Colonic mucosa (tissue), 4 donors: ENCODE data around the gene RAB21. TPM values are rescaled to one million over a fixed set of nuclear protein-coding genes. Genes with fewer than 3 reads are reported as not detected.

Source experiments
- DNase-seq: peaks from one replicate; pipeline ENCODE4 v3.0.0-alpha.2; 2020
- H3K27ac ChIP-seq: fragments of 200-600 bp; one replicate; pipeline ENCODE4 v1.8.0; 2021
- H3K27me3 ChIP-seq: fragments of 200-600 bp; one replicate; pipeline ENCODE4 v1.8.0; 2021
- H3K36me3 ChIP-seq: fragments of 200-600 bp; one replicate; pipeline ENCODE4 v1.8.0; 2021
- H3K4me1 ChIP-seq: fragments of 200-600 bp; one replicate; pipeline ENCODE4 v1.8.0; 2021; ENCODE audit warnings: mild to moderate bottlenecking
- H3K4me3 ChIP-seq: fragments of 200-600 bp; one replicate; pipeline ENCODE4 v1.8.0; 2021
- H3K9ac ChIP-seq, 2 donors: one replicate each; pipeline ENCODE4 v1.7.0; 2013; ENCODE audit warnings: control low read depth in 2 of 2, low read depth in 2 of 2, low read length in 2 of 2
- H3K9me3 ChIP-seq: fragments of 200-600 bp; one replicate; pipeline ENCODE4 v1.8.0; 2021
- CTCF ChIP-seq: fragments of 200-600 bp; IDR thresholded peaks from one replicate; pipeline ENCODE4 v1.8.0; 2022; ENCODE audit warnings: antibody characterized with exemption, mild to moderate bottlenecking
- intact Hi-C: fragments of 100-400 bp; cut with DNase I; formaldehyde crosslinking; loops from one replicate; pipeline ENCODE4 v1.14.1; 2022
- total RNA-seq, 2 donors: library from RNA; stranded (reverse); fragmentation: NEBNext Ultra II Directional in 1 of 2; extraction: Animal tissue kit (Norgen Biotek cat#: 25700) in 1 of 2; gene quantifications; one replicate each; pipeline ENCODE4 v1.2.1, GENCODE V29; 2021
- donor health status: healthy.
- donor health status: DM: no; HTN: no; CAD: no.
- donor health status: DM: no; HTN: no; CAD: no.

Gene RAB21
- 10 to 100 TPM; 52.5 to 75.1 TPM for total RNA-seq

GRCh38 chr12:71754461-71755145 lies at the start of gene RAB21:
Gene RAB21, plus strand, starts transcription at chr12:71754863. Its CDS starts 267 bp downstream, at chr12:71755130.
- H3K4me3 ChIP-seq = peak within 1 kb of the TSS; percentile 74
- peak; percentile 100 for DNase-seq
- H3K27ac ChIP-seq = peak within 1 kb of the TSS; percentile 86
- peak; percentile 21 for TF ChIP-seq CTCF
- no peaks in the 10 kb centered on the region for H3K9me3 ChIP-seq
- no peaks in the 10 kb centered on the region for H3K27me3 ChIP-seq
- H3K36me3 ChIP-seq = no peaks in the 10 kb centered on the region
- no peaks in the 10 kb centered on the region for H3K4me1 ChIP-seq
- intact Hi-C loops = loop anchor here (10.0 kb wide), 1 partner anchor 90 kb away; the partner anchor contains the start of genes THAP2 and ZFC3H1
- H3K9ac ChIP-seq = peak within 1 kb of the TSS; percentile 95 to 97

GRCh38 chr12:71704920-71705319 lies 49.7 kb upstream of the RAB21 start:
- H3K4me3 ChIP-seq = no peak overlapping the region
- H3K27ac ChIP-seq = no peak overlapping the region
- no peak overlapping the region for H3K9ac ChIP-seq
- intact Hi-C loops = no loop called here
- no peaks in the 10 kb centered on the region for H3K27me3 ChIP-seq
- no peak for DNase-seq
- no peak for TF ChIP-seq CTCF
- no peaks in the 10 kb centered on the region for H3K9me3 ChIP-seq
- H3K4me1 ChIP-seq = no peaks in the 10 kb centered on the region
- no peaks in the 10 kb centered on the region for H3K36me3 ChIP-seq

GRCh38 chr12:71708658-71709057 lies 46.0 kb upstream of the RAB21 start:
- Histone ChIP-seq H3K27ac (no peak overlapping the region), H3K27me3 (no peaks in the 10 kb centered on the region), H3K36me3 (no peaks in the 10 kb centered on the region), H3K9me3 (no peaks in the 10 kb centered on the region), H3K4me3 (no peak overlapping the region), H3K9ac (no peak overlapping the region), H3K4me1 (no peaks in the 10 kb centered on the region)
- no peak for TF ChIP-seq CTCF
- no peak for DNase-seq
- intact Hi-C loops = no loop called here

GRCh38 chr12:71710276-71711125 lies 44.2 kb upstream of the RAB21 start:
- no peak overlapping the region for H3K9ac ChIP-seq
- H3K27me3 ChIP-seq = no peaks in the 10 kb centered on the region
- H3K36me3 ChIP-seq = no peaks in the 10 kb centered on the region
- no peaks in the 10 kb centered on the region for H3K4me1 ChIP-seq
- no peak overlapping the region for H3K27ac ChIP-seq
- H3K4me3 ChIP-seq = no peak overlapping the region
- TF ChIP-seq CTCF = no peak
- no peaks in the 10 kb centered on the region for H3K9me3 ChIP-seq
- intact Hi-C loops = no loop called here
- no peak for DNase-seq

- Histone ChIP-seq H3K27me3 (no peaks in the 10 kb centered on the region), H3K4me3 (no peak overlapping the region), H3K27ac (no peak overlapping the region), H3K36me3 (no peaks in the 10 kb centered on the region), H3K9me3 (no peaks in the 10 kb centered on the region), H3K4me1 (no peaks in the 10 kb centered on the region), H3K9ac (no peak overlapping the region)
- TF ChIP-seq CTCF = no peak
- no peak for DNase-seq
- intact Hi-C loops = no loop called here
These were observed 36.1 kb upstream of the RAB21 start for GRCh38 chr12:71718611-71719010.
